ENCODE data around the gene TACR1. TPM values are rescaled to one million over a fixed set of nuclear protein-coding genes. Genes with fewer than 3 reads are reported as not detected.

Gene TACR1
- total RNA-seq, 4 donors from 2014 or later, result 1.1 to 5.6 TPM; not detected in 2

GRCh38 chr2:75019790-75020189 is 179.5 kb downstream of the TACR1 start:
- no peak for TF ChIP-seq POLR2A (IDR thresholded peaks at IDR 0.05)
- TF ChIP-seq CTCF (IDR thresholded peaks at IDR 0.05), result no peak
- no peak for DNase-seq
- no peaks in the 10 kb centered on the region for H3K27me3 ChIP-seq
- H3K4me1 ChIP-seq, result no peaks in the 10 kb centered on the region
- H3K36me3 ChIP-seq, result no peaks in the 10 kb centered on the region
- H3K27ac ChIP-seq, result no peak overlapping the region
- H3K4me3 ChIP-seq, result no peak overlapping the region
- H3K9me3 ChIP-seq, result no peaks in the 10 kb centered on the region

- H3K4me1 ChIP-seq, result no peaks in the 10 kb centered on the region
- no peak overlapping the region for H3K4me3 ChIP-seq
- no peaks in the 10 kb centered on the region for H3K36me3 ChIP-seq
- TF ChIP-seq POLR2A (IDR thresholded peaks at IDR 0.05) (no peak), CTCF (IDR thresholded peaks at IDR 0.05) (no peak)
- H3K27me3 ChIP-seq, result no peaks in the 10 kb centered on the region
- DNase-seq, result no peak
- H3K27ac ChIP-seq, result no peak overlapping the region
- H3K9me3 ChIP-seq, result no peaks in the 10 kb centered on the region
These were observed 181.2 kb downstream of the TACR1 start for GRCh38 chr2:75018162-75018561.

GRCh38 chr2:75012080-75012479 is 187.2 kb downstream of the TACR1 start:
- Histone ChIP-seq H3K4me3 (no peak overlapping the region), H3K36me3 (no peaks in the 10 kb centered on the region), H3K27ac (no peak overlapping the region), H3K27me3 (no peaks in the 10 kb centered on the region), H3K9me3 (no peaks in the 10 kb centered on the region), H3K4me1 (no peaks in the 10 kb centered on the region)
- DNase-seq, result no peak
- TF ChIP-seq POLR2A (IDR thresholded peaks at IDR 0.05) (no peak), CTCF (IDR thresholded peaks at IDR 0.05) (no peak)

GRCh38 chr2:75010571-75010970 is 188.7 kb downstream of the TACR1 start:
- Histone ChIP-seq H3K27me3 (no peaks in the 10 kb centered on the region), H3K9me3 (no peaks in the 10 kb centered on the region), H3K4me1 (no peaks in the 10 kb centered on the region), H3K36me3 (no peaks in the 10 kb centered on the region), H3K4me3 (no peak overlapping the region), H3K27ac (no peak overlapping the region)
- TF ChIP-seq CTCF (IDR thresholded peaks at IDR 0.05), result no peak
- no peak for DNase-seq

- DNase-seq, result no peak
- no peaks in the 10 kb centered on the region for H3K36me3 ChIP-seq
- no peaks in the 10 kb centered on the region for H3K4me1 ChIP-seq
- no peaks in the 10 kb centered on the region for H3K27me3 ChIP-seq
- no peak overlapping the region for H3K27ac ChIP-seq
- H3K9me3 ChIP-seq, result no peaks in the 10 kb centered on the region
- H3K4me3 ChIP-seq, result no peak overlapping the region
- TF ChIP-seq CTCF (IDR thresholded peaks at IDR 0.05) (no peak), POLR2A (IDR thresholded peaks at IDR 0.05) (no peak)
These were observed 191.5 kb downstream of the TACR1 start for GRCh38 chr2:75007819-75008218.

- Histone ChIP-seq H3K36me3 (no peaks in the 10 kb centered on the region), H3K27ac (no peak overlapping the region), H3K27me3 (no peaks in the 10 kb centered on the region), H3K4me1 (no peaks in the 10 kb centered on the region), H3K4me3 (no peak overlapping the region), H3K9me3 (no peaks in the 10 kb centered on the region)
- DNase-seq, result no peak
- TF ChIP-seq POLR2A (IDR thresholded peaks at IDR 0.05) (no peak), CTCF (IDR thresholded peaks at IDR 0.05) (no peak)
These were observed 192.3 kb downstream of the TACR1 start for GRCh38 chr2:75007061-75007460.

All from Peyer's patch (tissue), 4 donors.